ENCODE data around the gene DDR2. TPM values are rescaled to one million over a fixed set of nuclear protein-coding genes. Genes with fewer than 3 reads are reported as not detected.

DDR2 gene
- total RNA-seq, 1 donor from 2014 or later: 0.09 TPM

DNA sequence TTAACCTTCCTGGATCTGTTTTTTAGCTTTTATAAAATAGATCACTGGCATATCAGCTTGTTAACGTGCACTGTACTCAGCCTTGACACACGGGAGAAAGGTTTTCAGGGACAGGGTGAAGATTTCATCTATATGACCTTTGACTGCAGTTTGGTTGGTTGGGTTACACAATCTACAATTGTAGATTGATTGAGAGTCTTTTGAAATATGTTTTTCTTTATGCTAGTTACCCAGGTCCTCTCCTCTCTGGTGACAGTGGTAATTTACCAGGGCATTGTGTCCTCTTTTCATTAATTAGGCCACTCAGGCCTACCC, 48.8 kb downstream of the DDR2 start:
- DNase-seq (no peak), ATAC-seq (ENCODE audit: low read depth) (no peak)
- ChIA-PET POLR2A (no interaction called here), CTCF (no interaction called here)
- TF ChIP-seq, protein P1, sequence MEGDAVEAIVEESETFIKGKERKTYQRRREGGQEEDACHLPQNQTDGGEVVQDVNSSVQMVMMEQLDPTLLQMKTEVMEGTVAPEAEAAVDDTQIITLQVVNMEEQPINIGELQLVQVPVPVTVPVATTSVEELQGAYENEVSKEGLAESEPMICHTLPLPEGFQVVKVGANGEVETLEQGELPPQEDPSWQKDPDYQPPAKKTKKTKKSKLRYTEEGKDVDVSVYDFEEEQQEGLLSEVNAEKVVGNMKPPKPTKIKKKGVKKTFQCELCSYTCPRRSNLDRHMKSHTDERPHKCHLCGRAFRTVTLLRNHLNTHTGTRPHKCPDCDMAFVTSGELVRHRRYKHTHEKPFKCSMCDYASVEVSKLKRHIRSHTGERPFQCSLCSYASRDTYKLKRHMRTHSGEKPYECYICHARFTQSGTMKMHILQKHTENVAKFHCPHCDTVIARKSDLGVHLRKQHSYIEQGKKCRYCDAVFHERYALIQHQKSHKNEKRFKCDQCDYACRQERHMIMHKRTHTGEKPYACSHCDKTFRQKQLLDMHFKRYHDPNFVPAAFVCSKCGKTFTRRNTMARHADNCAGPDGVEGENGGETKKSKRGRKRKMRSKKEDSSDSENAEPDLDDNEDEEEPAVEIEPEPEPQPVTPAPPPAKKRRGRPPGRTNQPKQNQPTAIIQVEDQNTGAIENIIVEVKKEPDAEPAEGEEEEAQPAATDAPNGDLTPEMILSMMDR (IDR thresholded peaks at IDR 0.05): no peak
- intact Hi-C loops (cut with micrococcal nuclease): no loop called here
- peaks cover 1% of the 10 kb centered on the region for H3K9me3 Mint-ChIP-seq
- H3K27me3 Mint-ChIP-seq: no peaks in the 10 kb centered on the region
- no peak overlapping the region for H3K27ac Mint-ChIP-seq
- H3K4me3 Mint-ChIP-seq: no peak overlapping the region
- no peaks in the 10 kb centered on the region for H3K4me1 Mint-ChIP-seq
- H3K36me3 Mint-ChIP-seq (ENCODE audit: low read depth): no peaks in the 10 kb centered on the region

DNA sequence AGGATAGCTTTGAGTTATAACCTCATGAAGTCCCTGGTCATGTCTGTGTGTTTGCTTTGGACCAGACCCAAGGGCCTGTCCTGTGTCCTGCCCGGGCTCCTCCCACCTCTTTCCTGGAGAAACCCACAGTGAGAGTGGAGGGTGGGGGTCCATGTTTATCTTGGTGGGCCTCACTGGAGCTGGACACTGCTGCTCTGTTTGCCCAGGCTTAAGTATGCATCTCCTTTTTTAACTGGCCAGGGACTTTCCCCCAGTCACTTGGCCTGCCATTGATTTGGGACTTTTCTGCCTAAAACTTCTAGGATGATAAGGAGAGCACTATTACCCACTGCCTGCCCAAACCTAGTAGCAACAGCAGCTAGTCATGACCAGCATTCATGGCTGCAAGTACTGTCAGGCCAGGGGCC, 49.8 kb downstream of the DDR2 start:
- H3K4me3 Mint-ChIP-seq: no peak overlapping the region
- H3K36me3 Mint-ChIP-seq (ENCODE audit: low read depth): no peaks in the 10 kb centered on the region
- DNase-seq (no peak), ATAC-seq (ENCODE audit: low read depth) (no peak)
- H3K27ac Mint-ChIP-seq: no peak overlapping the region
- no peaks in the 10 kb centered on the region for H3K27me3 Mint-ChIP-seq
- ChIA-PET CTCF (no interaction called here), POLR2A (no interaction called here)
- H3K9me3 Mint-ChIP-seq: peaks cover 1% of the 10 kb centered on the region
- H3K4me1 Mint-ChIP-seq: no peaks in the 10 kb centered on the region
- TF ChIP-seq, protein P1 (IDR thresholded peaks at IDR 0.05): no peak
- intact Hi-C loops (cut with micrococcal nuclease): no loop called here

DNA sequence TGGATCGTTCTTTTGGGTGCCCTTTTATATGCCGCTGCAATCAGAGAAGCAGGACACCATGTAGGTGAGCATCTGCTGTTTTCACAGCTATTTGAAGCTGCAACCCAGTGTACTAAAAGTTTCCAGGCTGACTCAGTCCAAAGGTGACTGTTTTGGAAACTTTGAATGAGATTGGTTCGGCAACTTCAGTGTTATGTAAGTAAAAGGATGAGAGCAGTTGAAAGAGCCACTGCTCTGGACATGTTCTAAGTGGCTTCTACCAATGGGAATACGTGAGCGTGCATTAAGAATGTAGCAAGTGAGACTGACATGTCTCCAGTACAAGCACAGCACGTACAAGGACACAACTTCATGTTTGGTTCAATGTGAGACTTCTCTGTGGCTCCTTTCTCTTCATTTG, 55.6 kb downstream of the DDR2 start:
- H3K4me3 Mint-ChIP-seq: no peak overlapping the region
- CTCF ChIA-PET: no interaction called here

DNA sequence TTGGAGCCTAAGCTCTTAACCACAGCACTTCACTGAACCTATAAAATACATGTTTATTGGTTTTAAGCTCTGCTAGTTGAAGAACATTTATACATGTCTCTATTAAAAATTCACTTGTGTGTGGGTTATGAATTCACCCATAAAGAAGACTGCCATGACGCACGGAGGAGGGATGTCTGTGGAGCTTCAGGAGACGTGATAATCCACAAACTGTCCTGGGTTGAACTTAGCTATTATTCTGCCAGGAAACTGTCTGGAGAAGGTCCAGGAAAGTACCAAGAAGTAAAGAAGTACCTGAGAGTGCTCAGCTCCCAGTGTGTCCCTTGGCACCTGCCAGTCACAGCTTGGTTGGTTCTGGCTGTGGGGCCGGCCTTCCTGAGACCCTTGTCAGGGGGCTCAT, 56.3 kb downstream of the DDR2 start:
- ChIA-PET CTCF (no interaction called here), POLR2A (no interaction called here)

More for the DNA sequence above, 55.6 kb downstream of the DDR2 start:
- intact Hi-C loops (cut with micrococcal nuclease): no loop called here
- H3K4me1 Mint-ChIP-seq: no peaks in the 10 kb centered on the region
- no peak overlapping the region for H3K27ac Mint-ChIP-seq
- H3K9me3 Mint-ChIP-seq: no peaks in the 10 kb centered on the region
- ATAC-seq (ENCODE audit: low read depth): no peak
- no peak for DNase-seq
- TF ChIP-seq, protein P1 (IDR thresholded peaks at IDR 0.05): no peak
- POLR2A ChIA-PET: no interaction called here
- H3K36me3 Mint-ChIP-seq (ENCODE audit: low read depth): no peaks in the 10 kb centered on the region
- H3K27me3 Mint-ChIP-seq: peaks cover 4% of the 10 kb centered on the region

DNA sequence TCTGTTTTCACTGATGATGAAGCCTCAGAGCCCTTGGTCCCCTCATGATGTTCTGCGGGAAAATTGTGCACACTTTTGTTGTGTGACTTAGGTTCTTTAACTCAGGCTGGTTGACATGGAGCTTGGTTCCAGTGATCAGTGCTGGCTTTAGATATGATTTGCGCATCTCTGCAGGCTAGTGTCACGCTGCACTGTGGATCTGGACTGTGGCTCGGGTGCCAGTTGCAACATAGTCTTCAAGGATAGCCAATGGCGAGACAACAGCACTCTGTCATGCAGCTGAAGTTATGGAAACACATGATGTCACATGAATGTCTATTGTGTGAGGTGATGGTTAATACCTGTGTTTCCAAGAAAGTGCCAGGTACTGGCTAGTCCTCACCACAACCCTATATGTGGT, 56.7 kb downstream of the DDR2 start:
- CTCF ChIA-PET: no interaction called here
- POLR2A ChIA-PET: no interaction called here
- Mint-ChIP-seq H3K36me3 (ENCODE audit: low read depth) (no peaks in the 10 kb centered on the region), H3K27ac (no peak overlapping the region), H3K9me3 (no peaks in the 10 kb centered on the region), H3K27me3 (peaks cover 4% of the 10 kb centered on the region), H3K4me1 (no peaks in the 10 kb centered on the region), H3K4me3 (no peak overlapping the region)
- no peak for DNase-seq
- TF ChIP-seq, protein P1 (IDR thresholded peaks at IDR 0.05): no peak
- ATAC-seq (ENCODE audit: low read depth): no peak
- intact Hi-C loops (cut with micrococcal nuclease): no loop called here

More for the DNA sequence above, 56.3 kb downstream of the DDR2 start:
- ATAC-seq (ENCODE audit: low read depth): no peak
- Mint-ChIP-seq H3K36me3 (ENCODE audit: low read depth) (no peaks in the 10 kb centered on the region), H3K9me3 (no peaks in the 10 kb centered on the region), H3K4me1 (no peaks in the 10 kb centered on the region), H3K4me3 (no peak overlapping the region), H3K27ac (no peak overlapping the region), H3K27me3 (peaks cover 4% of the 10 kb centered on the region)
- TF ChIP-seq, protein P1 (IDR thresholded peaks at IDR 0.05): no peak
- DNase-seq: no peak
- intact Hi-C loops (cut with micrococcal nuclease): no loop called here
